ENCODE results near the gene TPPP. TPM values are rescaled to one million over a fixed set of nuclear protein-coding genes. Genes with fewer than 3 reads are reported as not detected.
A peak's percentile ranks its signal among the peaks of the same experiment; 100 is the strongest.

Gene TPPP
- total RNA-seq, 2 experiments from 2014 or later, result 0.10 to 0.15 TPM

DNA sequence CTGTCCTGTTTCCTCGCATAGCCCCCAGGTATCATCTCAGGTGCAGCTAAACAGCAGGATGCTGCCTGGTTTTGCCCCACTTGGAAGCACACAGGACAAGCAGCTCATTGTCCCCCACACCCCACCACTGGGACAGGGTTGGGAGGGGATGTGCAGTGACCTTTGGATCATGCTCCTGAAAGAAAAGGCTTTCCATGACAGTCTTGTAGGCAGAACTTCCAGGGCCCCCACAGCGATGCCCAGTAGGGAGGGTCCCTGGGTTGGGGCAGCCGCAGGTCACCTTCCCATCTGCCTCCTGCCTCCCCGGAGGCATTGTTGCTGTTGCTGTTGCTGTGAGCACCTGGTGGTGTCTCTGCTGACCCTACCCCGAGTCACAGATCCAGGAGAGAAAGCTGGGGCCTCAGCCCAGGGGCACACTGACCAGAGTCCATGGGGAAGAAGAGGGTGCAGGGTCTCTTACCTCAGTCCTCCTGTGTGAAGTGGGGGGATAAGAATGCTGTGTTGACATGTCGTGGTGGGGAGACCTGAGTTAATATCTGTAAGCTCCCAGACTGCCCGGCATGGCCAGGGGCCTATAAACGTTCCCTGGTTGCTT lies 72.5 kb downstream of the TPPP start:
- Mint-ChIP-seq H3K27me3 (no peaks in the 10 kb centered on the region), H3K36me3 (ENCODE audit: low read depth) (peaks cover 43% of the 10 kb centered on the region), H3K9me3 (peaks cover under 1% of the 10 kb centered on the region), H3K27ac (no peak overlapping the region), H3K4me3 (no peak overlapping the region), H3K4me1 (peaks cover 11% of the 10 kb centered on the region)
- CTCF ChIA-PET, result no interaction called here
- POLR2A ChIA-PET, result no interaction called here
- DNase-seq, result no peak

- DNase-seq, result no peak
- Mint-ChIP-seq H3K9me3 (peaks cover 4% of the 10 kb centered on the region), H3K4me1 (peaks cover 16% of the 10 kb centered on the region), H3K27me3 (no peaks in the 10 kb centered on the region), H3K27ac (no peak overlapping the region), H3K36me3 (ENCODE audit: low read depth) (peaks cover 46% of the 10 kb centered on the region), H3K4me3 (no peak overlapping the region)
- ChIA-PET POLR2A (no interaction called here), CTCF (no interaction called here)
Observed at GRCh38 chr5:620152-620551, 73.0 kb downstream of the TPPP start.

GRCh38 chr5:619444-619843 lies 73.7 kb downstream of the TPPP start:
- POLR2A ChIA-PET, result no interaction called here
- CTCF ChIA-PET, result no interaction called here
- no peaks in the 10 kb centered on the region for H3K27me3 Mint-ChIP-seq
- H3K9me3 Mint-ChIP-seq, result peaks cover 4% of the 10 kb centered on the region
- DNase-seq, result no peak
- H3K4me3 Mint-ChIP-seq, result no peak overlapping the region
- peaks cover 48% of the 10 kb centered on the region for H3K36me3 Mint-ChIP-seq (ENCODE audit: low read depth)
- peaks cover 20% of the 10 kb centered on the region for H3K4me1 Mint-ChIP-seq
- no peak overlapping the region for H3K27ac Mint-ChIP-seq

DNA sequence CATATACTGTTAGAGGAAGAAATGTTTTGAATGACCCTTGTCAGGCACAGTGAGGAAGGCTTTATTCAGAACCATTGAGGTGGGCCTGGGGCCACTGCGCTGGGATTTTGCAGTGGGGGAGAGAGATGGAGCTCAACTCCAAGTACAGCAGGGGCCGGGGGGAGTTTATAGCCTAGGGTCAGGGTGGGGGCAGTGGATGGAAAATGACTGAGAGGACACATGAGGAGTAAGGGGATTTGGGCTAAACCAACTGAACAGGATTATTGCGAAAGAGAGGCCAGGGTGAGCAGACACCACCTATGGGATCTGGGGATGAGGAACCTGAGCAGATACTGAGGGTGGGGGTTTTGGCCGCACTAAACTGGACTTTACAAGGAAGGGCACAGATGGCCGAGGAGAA lies 74.7 kb downstream of the TPPP start:
- DNase-seq, result no peak
- H3K9me3 Mint-ChIP-seq, result peaks cover 4% of the 10 kb centered on the region
- H3K4me1 Mint-ChIP-seq, result peaks cover 30% of the 10 kb centered on the region
- peaks cover 52% of the 10 kb centered on the region for H3K36me3 Mint-ChIP-seq (ENCODE audit: low read depth)
- no peak overlapping the region for H3K4me3 Mint-ChIP-seq
- CTCF ChIA-PET, result no interaction called here
- H3K27me3 Mint-ChIP-seq, result no peaks in the 10 kb centered on the region
- POLR2A ChIA-PET, result no interaction called here
- no peak overlapping the region for H3K27ac Mint-ChIP-seq

GRCh38 chr5:617896-618295 lies 75.3 kb downstream of the TPPP start:
- no peak overlapping the region for H3K4me3 Mint-ChIP-seq
- CTCF ChIA-PET, result no interaction called here
- no peaks in the 10 kb centered on the region for H3K27me3 Mint-ChIP-seq
- H3K9me3 Mint-ChIP-seq, result peaks cover 6% of the 10 kb centered on the region
- H3K4me1 Mint-ChIP-seq, result peaks cover 35% of the 10 kb centered on the region
- no peak overlapping the region for H3K27ac Mint-ChIP-seq
- H3K36me3 Mint-ChIP-seq (ENCODE audit: low read depth), result peaks cover 53% of the 10 kb centered on the region
- POLR2A ChIA-PET, result no interaction called here
- no peak for DNase-seq

- DNase-seq, result no peak
- Mint-ChIP-seq H3K27ac (peak overlapping the region; percentile 17), H3K36me3 (ENCODE audit: low read depth) (peaks cover 51% of the 10 kb centered on the region), H3K27me3 (no peaks in the 10 kb centered on the region), H3K4me3 (no peak overlapping the region), H3K4me1 (peaks cover 38% of the 10 kb centered on the region), H3K9me3 (peaks cover 7% of the 10 kb centered on the region)
- ChIA-PET CTCF (no interaction called here), POLR2A (no interaction called here)
Observed at GRCh38 chr5:616484-617039, 76.6 kb downstream of the TPPP start.

DNA sequence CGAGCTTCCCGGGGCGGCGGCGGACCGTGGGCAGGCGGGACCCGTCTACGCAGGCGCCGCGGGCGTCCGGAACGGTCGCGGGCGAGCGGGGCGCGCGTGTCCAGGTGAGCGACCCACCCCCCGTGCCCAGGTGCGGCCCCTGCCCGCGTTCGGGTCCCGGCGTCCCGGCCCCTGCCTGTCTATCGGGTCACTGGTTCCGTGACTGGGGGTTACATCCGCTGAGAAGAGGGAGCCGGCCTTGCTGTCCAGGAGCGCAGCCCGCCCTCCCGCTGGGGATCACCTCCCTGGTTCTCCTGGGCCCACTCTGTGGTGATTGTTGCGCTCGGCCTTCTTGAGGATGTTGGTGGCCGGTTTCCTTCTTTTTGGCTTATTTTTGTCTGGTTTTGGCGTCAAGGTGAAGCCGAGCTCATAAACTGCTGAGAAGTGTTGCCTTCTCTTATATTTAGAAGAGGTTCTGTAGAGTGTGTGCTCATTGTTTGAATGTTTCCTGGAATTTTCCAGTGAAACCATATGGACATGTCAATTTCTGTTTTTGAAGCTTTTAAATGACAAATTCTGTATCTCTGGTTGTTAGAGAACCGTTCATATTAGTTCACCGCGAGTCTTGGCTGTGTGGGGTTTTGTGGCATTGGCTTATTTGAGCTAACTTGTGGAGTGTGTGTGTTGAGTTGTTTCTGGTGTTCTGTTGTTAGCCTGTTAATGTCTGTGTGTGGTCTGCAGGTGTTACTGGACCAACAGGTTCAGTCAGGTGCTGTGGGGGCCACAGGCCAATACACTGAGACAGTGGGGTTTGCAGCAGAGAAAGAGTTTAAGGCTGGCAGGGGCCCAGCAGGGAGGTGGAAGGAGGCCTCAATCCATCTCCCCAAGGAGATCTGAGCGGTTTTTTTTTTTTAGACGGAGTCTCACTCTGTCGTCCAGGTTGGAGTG lies 80.4 kb downstream of the TPPP start:
- ChIA-PET CTCF (interaction anchor here (0.6 to 1.2 kb wide), 2 partner anchors 166 to 307 kb away, joined by 3 to 4 read pairs; no protein-coding TSS in a partner anchor), POLR2A (interaction anchor here (0.9 to 2.2 kb wide), 6 partner anchors 10 to 342 kb away, joined by 3 to 8 read pairs (median 4); partner anchors contain the start of gene PDCD6)
- Mint-ChIP-seq H3K36me3 (ENCODE audit: low read depth) (peaks cover 33% of the 10 kb centered on the region), H3K4me1 (peaks cover 46% of the 10 kb centered on the region), H3K9me3 (peaks cover 7% of the 10 kb centered on the region), H3K4me3 (peak overlapping the region; percentile 92), H3K27me3 (no peaks in the 10 kb centered on the region), H3K27ac (peak overlapping the region; percentile 78)
- no peak for DNase-seq

DNA sequence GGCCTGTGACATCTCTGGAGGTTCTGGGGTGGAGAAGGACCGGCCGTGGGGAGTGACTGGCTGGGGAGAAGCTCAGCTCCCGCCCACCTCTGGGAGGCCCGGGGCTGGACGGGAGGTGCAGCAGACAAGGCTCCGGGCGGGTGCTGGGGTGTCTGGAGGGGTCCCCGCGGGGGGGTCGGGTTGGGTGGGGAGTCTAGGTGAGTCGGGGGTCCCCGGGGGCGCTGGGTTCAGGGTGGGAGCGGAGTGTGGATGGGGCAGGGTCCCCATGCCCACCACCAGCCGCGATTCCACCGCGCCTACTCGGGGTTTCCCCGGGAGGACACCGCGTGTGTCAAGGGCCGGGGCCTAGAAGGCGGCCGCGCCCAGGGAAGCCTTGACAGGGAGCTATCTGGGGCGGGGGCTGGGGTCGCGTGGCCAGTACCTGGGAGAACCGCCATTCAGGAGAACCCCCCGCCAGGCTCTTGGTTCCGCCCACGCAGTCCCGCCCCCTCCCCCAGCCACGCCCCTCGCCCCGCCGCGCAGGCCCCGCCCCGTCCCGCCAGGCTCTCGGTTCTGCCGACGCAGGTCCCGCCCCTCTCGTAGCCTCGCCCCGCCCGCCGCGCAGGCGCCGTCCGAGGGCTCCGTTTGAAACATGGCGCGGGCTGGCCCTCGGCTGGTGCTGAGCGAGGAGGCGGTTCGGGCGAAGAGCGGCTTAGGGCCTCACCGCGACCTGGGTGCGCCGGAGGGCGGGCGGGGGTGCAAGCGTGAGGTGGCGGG lies 81.2 kb downstream of the TPPP start, which contains the start of gene CEP72:
Gene CEP72 (plus strand): TSS at position 610 of the 756 bp plus-strand sequence. CDS start 22 bp downstream, at position 632.
- Mint-ChIP-seq H3K27ac (peak within 1 kb of the TSS; percentile 78), H3K36me3 (ENCODE audit: low read depth) (peaks cover 32% of the 10 kb centered on the region), H3K4me3 (peak within 1 kb of the TSS; percentile 92), H3K27me3 (no peaks in the 10 kb centered on the region), H3K4me1 (peaks cover 51% of the 10 kb centered on the region), H3K9me3 (peaks cover 7% of the 10 kb centered on the region)
- CTCF ChIA-PET, result interaction anchor here (1.2 kb wide), 1 partner anchor 166 kb away, joined by 4 read pairs; no protein-coding TSS in a partner anchor
- POLR2A ChIA-PET, result interaction anchor here (0.9 to 2.2 kb wide), 4 partner anchors 15 to 341 kb away, joined by 3 to 8 read pairs (median 4); partner anchors contain the start of gene PDCD6
- peak; percentile 94 for DNase-seq

- peaks cover 25% of the 10 kb centered on the region for H3K36me3 Mint-ChIP-seq (ENCODE audit: low read depth)
- no peaks in the 10 kb centered on the region for H3K27me3 Mint-ChIP-seq
- H3K4me1 Mint-ChIP-seq, result peaks cover 44% of the 10 kb centered on the region
- ChIA-PET CTCF (no interaction called here), POLR2A (interaction anchor here (1.5 kb wide), 1 partner anchor 16 kb away, joined by 4 read pairs; no protein-coding TSS in a partner anchor)
- DNase-seq, result no peak
- peak overlapping the region; percentile 78 for H3K4me3 Mint-ChIP-seq
- no peak overlapping the region for H3K27ac Mint-ChIP-seq
- H3K9me3 Mint-ChIP-seq, result peaks cover 7% of the 10 kb centered on the region
Observed at GRCh38 chr5:610744-611730, 82.1 kb downstream of the TPPP start.

DNA sequence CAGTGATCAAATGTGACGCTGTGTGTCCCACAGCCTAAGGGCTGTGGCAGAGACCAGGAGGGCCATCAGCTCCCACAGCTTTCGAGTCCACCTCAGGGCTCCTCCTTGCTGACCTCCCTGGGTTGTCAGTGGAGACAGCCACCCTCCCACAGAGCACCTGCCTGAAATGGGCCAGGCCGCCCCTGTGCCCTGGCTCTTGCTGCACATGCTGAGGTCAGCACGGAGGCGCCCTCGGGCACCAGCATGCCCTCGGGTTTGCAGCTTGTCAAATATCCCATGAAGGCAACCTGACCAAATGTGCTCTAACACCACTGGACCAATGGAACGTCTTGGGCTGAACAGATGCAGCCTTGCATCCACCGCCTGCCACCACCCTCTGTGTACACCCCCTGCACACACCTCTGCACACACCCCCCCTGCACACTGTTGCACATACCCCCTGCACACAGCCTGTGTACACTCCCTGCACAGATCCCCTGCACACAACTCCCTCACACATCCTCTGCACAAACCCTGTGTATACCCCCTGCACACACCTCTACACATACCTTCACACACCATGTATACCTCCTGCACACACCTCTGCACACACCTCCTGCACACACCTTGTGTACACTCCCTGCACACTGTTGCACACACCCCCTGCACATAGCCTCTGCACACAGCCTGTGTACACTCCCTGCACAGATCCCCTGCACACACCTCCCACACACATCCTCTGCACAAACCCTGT lies 83.0 kb downstream of the TPPP start:
- Mint-ChIP-seq H3K4me1 (peaks cover 35% of the 10 kb centered on the region), H3K9me3 (peaks cover 3% of the 10 kb centered on the region), H3K36me3 (ENCODE audit: low read depth) (peaks cover 17% of the 10 kb centered on the region), H3K4me3 (no peak overlapping the region), H3K27me3 (no peaks in the 10 kb centered on the region), H3K27ac (no peak overlapping the region)
- ChIA-PET POLR2A (no interaction called here), CTCF (no interaction called here)
- DNase-seq, result no peak

All from activated CD4-positive, alpha-beta memory T cell treated with anti-CD3 and anti-CD28 coated beads, Interleukin-2, amount 10 ng/mL, durations not matched to agents 7 days and 5 days (primary cell).